ENCODE results near the gene SLC22A31. TPM values are rescaled to one million over a fixed set of nuclear protein-coding genes. Genes with fewer than 3 reads are reported as not detected.

SLC22A31 gene
- total RNA-seq, 2 experiments from 2014 or later, result not detected

GRCh38 chr16:89217388-89218191 lies 17.3 kb upstream of the SLC22A31 start, which contains the start of gene ZNF778:
ZNF778 (plus strand) TSS chr16:89217703; CDS start chr16:89221128, 3,425 bp downstream.
- Histone ChIP-seq H3K9me3 (ENCODE audit: low read length) (no peaks in the 10 kb centered on the region), H3K36me3 (ENCODE audit: insufficient read depth, low read length) (peaks cover 14% of the 10 kb centered on the region; the same call in 1 of the 2 replicates), H3K9me2 (ENCODE audit: insufficient read depth, low read length) (no peaks in the 10 kb centered on the region), H3K79me2 (ENCODE audit: insufficient read depth, low read depth, low read length) (peaks cover 11% of the 10 kb centered on the region; the same call in 1 of the 2 replicates), H3K27ac (ENCODE audit: low read depth, low read length, poor library complexity, severe bottlenecking) (peak within 1 kb of the TSS; percentile 63), H4K20me1 (ENCODE audit: insufficient read depth, low read length) (no peaks in the 10 kb centered on the region; the same call in 1 of the 2 replicates), H3K4me3 (ENCODE audit: low read depth, low read length, poor library complexity, severe bottlenecking) (peak within 1 kb of the TSS; percentile 99), H2AFZ (ENCODE audit: low read length) (peak within 1 kb of the TSS; percentile 86), H3K4me2 (ENCODE audit: low read length) (peak within 1 kb of the TSS; percentile 90), H3K4me1 (ENCODE audit: insufficient read depth, low read length, poor library complexity, severe bottlenecking) (peaks cover 5% of the 10 kb centered on the region)
- TSS peak; percentile 71 for BruUV-seq (replicated peaks)
- TF ChIP-seq CTCF (conservative IDR thresholded peaks at IDR 0.05; ENCODE audit: low read length), result no peak
- DNase-seq (ENCODE audit: low spot score), result peak; percentile 86
- ChIA-PET CTCF (ENCODE audit: unreplicated experiment) (no interaction called here), POLR2A (interaction anchor here (0.9 kb wide), 1 partner anchor 25 kb away, joined by 4 read pairs; no protein-coding TSS in a partner anchor)
- intact Hi-C loops (cut with micrococcal nuclease; ENCODE audit: unreplicated experiment), result loop anchor here (2.0 to 5.0 kb wide), 2 partner anchors 47 to 480 kb away; partner anchors contain the start of gene CDH15

- DNase-seq (ENCODE audit: low spot score), result no peak
- POLR2A ChIA-PET, result no interaction called here
- H3K4me1 ChIP-seq (ENCODE audit: insufficient read depth, low read length, poor library complexity, severe bottlenecking), result peaks cover 5% of the 10 kb centered on the region
- intact Hi-C loops (cut with micrococcal nuclease; ENCODE audit: unreplicated experiment), result loop anchor here (2.0 to 5.0 kb wide), 2 partner anchors 46 to 480 kb away; partner anchors contain the start of gene CDH15
- peak overlapping the region; percentile 99 for H3K4me3 ChIP-seq (ENCODE audit: low read depth, low read length, poor library complexity, severe bottlenecking)
- TF ChIP-seq EZH2phosphoT487 (IDR thresholded peaks at IDR 0.05; ENCODE audit: borderline replicate concordance, low read depth, low read length) (no peak), CTCF (conservative IDR thresholded peaks at IDR 0.05; ENCODE audit: low read length) (no peak)
- H4K20me1 ChIP-seq (ENCODE audit: insufficient read depth, low read length), result no peaks in the 10 kb centered on the region; the same call in 1 of the 2 replicates
- no peaks in the 10 kb centered on the region for H3K9me3 ChIP-seq (ENCODE audit: low read length)
- peak overlapping the region; percentile 63 for H3K27ac ChIP-seq (ENCODE audit: low read depth, low read length, poor library complexity, severe bottlenecking)
- H3K36me3 ChIP-seq (ENCODE audit: insufficient read depth, low read length), result peaks cover 9% of the 10 kb centered on the region; the same call in 1 of the 2 replicates
- no peaks in the 10 kb centered on the region for H3K9me2 ChIP-seq (ENCODE audit: insufficient read depth, low read length)
- TSS peak; percentile 90 for BruUV-seq (replicated peaks)
- peaks cover 11% of the 10 kb centered on the region; the same call in 1 of the 2 replicates for H3K79me2 ChIP-seq (ENCODE audit: insufficient read depth, low read depth, low read length)
- H2AFZ ChIP-seq (ENCODE audit: low read length), result peak overlapping the region; percentile 86
- CTCF ChIA-PET (ENCODE audit: unreplicated experiment), result no interaction called here
- H3K4me2 ChIP-seq (ENCODE audit: low read length), result peak overlapping the region; percentile 90
Measured at GRCh38 chr16:89217138-89217387, 16.7 kb upstream of the SLC22A31 start.
